AG09319 (cell line): ENCODE data around the gene AHNAK2.

ENCODE experiments used
- DNase-seq: peaks from one replicate; pipeline ENCODE4 v3.0.0-alpha.2; 2010; ENCODE audit warnings: low read depth; ENCODE audit errors: extremely low read depth
- CTCF ChIP-seq: IDR thresholded peaks from 2 replicates; pipeline ENCODE4 v1.5.1; 2011; ENCODE audit warnings: low read depth, mild to moderate bottlenecking, inconsistent platforms, low read length, moderate library complexity

AHNAK2 gene

GRCh38 chr14:104964546-104964945 is 13.6 kb downstream of the AHNAK2 start:
- no peak for DNase-seq
- no peak for TF ChIP-seq CTCF

- DNase-seq, result no peak
- no peak for TF ChIP-seq CTCF
These were observed 20.7 kb downstream of the AHNAK2 start for GRCh38 chr14:104957146-104958113.

GRCh38 chr14:104956290-104956890 is 21.8 kb downstream of the AHNAK2 start:
- no peak for DNase-seq
- no peak for TF ChIP-seq CTCF

- TF ChIP-seq CTCF, result no peak
- DNase-seq, result no peak
These were observed 22.8 kb downstream of the AHNAK2 start for GRCh38 chr14:104955396-104955770.

- DNase-seq, result no peak
- no peak for TF ChIP-seq CTCF
These were observed 23.3 kb downstream of the AHNAK2 start for GRCh38 chr14:104954746-104955395.

GRCh38 chr14:104953896-104954656 is 24.1 kb downstream of the AHNAK2 start:
- no peak for TF ChIP-seq CTCF
- no peak for DNase-seq
